Left lung (tissue), 10 donors: ENCODE measurements around the gene YY1. TPM values are rescaled to one million over a fixed set of nuclear protein-coding genes. Genes with fewer than 3 reads are reported as not detected.
"Not testable (repeated sequence)": the region's sequence is repeated elsewhere in the genome, so short reads cannot be mapped to it uniquely, and the experiment has no call there.

Experiments used
- ATAC-seq: fragments of 200-7000 bp; cut with Tn5 transposase; one replicate; pipeline ENCODE4 v1.9.1; 2020; ENCODE audit warnings: moderate library complexity
- DNase-seq, 4 donors: peaks; one replicate each; pipeline ENCODE4 v3.0.0-alpha.2; 2013 to 2020
- H3K27ac ChIP-seq, 2 donors: fragments of 200-600 bp; sonication (generic) in 1 of 2; one replicate each; pipeline versions ENCODE4 v1.5.0 to v1.8.0; 2020 to 2021
- H3K27me3 ChIP-seq, 2 donors: fragments of 200-600 bp; sonication (generic) in 1 of 2; one replicate each; pipeline versions ENCODE4 v1.5.0 to v1.8.0; 2020 to 2021
- H3K36me3 ChIP-seq, 2 donors: fragments of 200-600 bp; sonication (generic) in 1 of 2; one replicate each; pipeline versions ENCODE4 v1.5.0 to v1.8.0; 2020 to 2021
- H3K4me1 ChIP-seq, 2 donors: fragments of 200-600 bp; one replicate each; pipeline ENCODE4 v1.8.0; 2021
- H3K4me3 ChIP-seq, 2 donors: fragments of 200-600 bp; sonication (generic) in 1 of 2; one replicate each; pipeline versions ENCODE4 v1.5.0 to v1.8.0; 2020 to 2021; ENCODE audit warnings: mild to moderate bottlenecking in 1 of 2
- H3K9me3 ChIP-seq, 2 donors: fragments of 200-600 bp; sonication (generic) in 1 of 2; one replicate each; pipeline versions ENCODE4 v1.5.0 to v1.8.0; 2020 to 2021
- CTCF ChIP-seq, 2 donors: fragments of 200-600 bp; sonication (generic) in 1 of 2; IDR thresholded peaks; one replicate each; pipeline versions ENCODE4 v1.5.0 to v1.8.0; 2021; ENCODE audit warnings: antibody characterized with exemption in 2 of 2
- intact Hi-C, 2 donors: fragments of 100-400 bp; cut with DNase I; formaldehyde crosslinking; loops; one replicate each; pipeline versions ENCODE4 v1.11.2 to v1.14.2; 2022
- polyA plus RNA-seq, 6 donors: library from polyadenylated mRNA; unstranded; fragments of 120-200 nt; gene quantifications; one replicate each; pipeline ENCODE4 v1.2.1, GENCODE V29; 2013; ENCODE audit not compliant: insufficient read length in 6 of 6
- total RNA-seq, 2 donors: library from RNA; stranded (reverse); fragmentation: NEBNext Ultra II Directional; extraction: Animal tissue kit (Norgen Biotek cat#: 25700); gene quantifications; one replicate each; pipeline ENCODE4 v1.2.1, GENCODE V29; 2021
- donor health status: DM: no; HTN: yes; CAD: no.
- donor health status: DM: no; HTN: no; CAD: no.

Gene YY1
- total and polyA plus RNA-seq, 8 donors: 57.4 to 129 (median 119) TPM

GRCh38 chr14:100307766-100308426, 69.0 kb downstream of the YY1 start:
- intact Hi-C loops: no loop called here

GRCh38 chr14:100308427-100308792, 69.5 kb downstream of the YY1 start:
- ATAC-seq, H3K9me3 ChIP-seq, H3K27ac ChIP-seq, H3K4me3 ChIP-seq, H3K27me3 ChIP-seq, intact Hi-C loops, H3K36me3 ChIP-seq, DNase-seq: not testable (repeated sequence)
- H3K4me1 ChIP-seq: peaks cover 24 to 67% of the 10 kb centered on the region in 2 donors

More at GRCh38 chr14:100307766-100308426, 69.0 kb downstream of the YY1 start:
- H3K4me3 ChIP-seq: peak overlapping the region in 1 of 2 donors; percentile 92
- no peaks in the 10 kb centered on the region for H3K27me3 ChIP-seq
- no peaks in the 10 kb centered on the region for H3K36me3 ChIP-seq
- ATAC-seq (no peak), DNase-seq (no peak)
- H3K4me1 ChIP-seq: peaks cover 23 to 67% of the 10 kb centered on the region in 2 donors
- H3K9me3 ChIP-seq: no peaks in the 10 kb centered on the region
- no peak for TF ChIP-seq CTCF (IDR thresholded peaks at IDR 0.05)
- H3K27ac ChIP-seq: peak overlapping the region in 1 of 2 donors; percentile 76

- ATAC-seq: no peak
- no peak for DNase-seq
- Histone ChIP-seq H3K27me3 (no peaks in the 10 kb centered on the region), H3K27ac (no peak overlapping the region), H3K4me3 (no peak overlapping the region), H3K36me3 (no peaks in the 10 kb centered on the region), H3K4me1 (peaks cover 21 to 60% of the 10 kb centered on the region in 2 donors), H3K9me3 (no peaks in the 10 kb centered on the region)
- intact Hi-C loops: no loop called here
- TF ChIP-seq CTCF (IDR thresholded peaks at IDR 0.05): no peak
Observed at GRCh38 chr14:100309028-100309737, 70.2 kb downstream of the YY1 start.

GRCh38 chr14:100312110-100312876, 73.3 kb downstream of the YY1 start:
- H3K4me3 ChIP-seq, H3K27ac ChIP-seq, DNase-seq, H3K27me3 ChIP-seq, H3K9me3 ChIP-seq, intact Hi-C loops, H3K36me3 ChIP-seq: not testable (repeated sequence)
- peaks cover 14 to 42% of the 10 kb centered on the region in 2 donors for H3K4me1 ChIP-seq
- peak; percentile 25 for ATAC-seq

GRCh38 chr14:100312877-100313400, 74.0 kb downstream of the YY1 start:
- Histone ChIP-seq H3K9me3 (no peaks in the 10 kb centered on the region), H3K27me3 (no peaks in the 10 kb centered on the region), H3K27ac (no peak overlapping the region), H3K36me3 (no peaks in the 10 kb centered on the region), H3K4me3 (no peak overlapping the region), H3K4me1 (peaks cover 12 to 42% of the 10 kb centered on the region in 2 donors)
- intact Hi-C loops: no loop called here
- no peak for DNase-seq
- ATAC-seq: peak; percentile 6
- no peak for TF ChIP-seq CTCF (IDR thresholded peaks at IDR 0.05)
